ENCODE data around the gene COL6A2.

COL6A2 gene

DNA sequence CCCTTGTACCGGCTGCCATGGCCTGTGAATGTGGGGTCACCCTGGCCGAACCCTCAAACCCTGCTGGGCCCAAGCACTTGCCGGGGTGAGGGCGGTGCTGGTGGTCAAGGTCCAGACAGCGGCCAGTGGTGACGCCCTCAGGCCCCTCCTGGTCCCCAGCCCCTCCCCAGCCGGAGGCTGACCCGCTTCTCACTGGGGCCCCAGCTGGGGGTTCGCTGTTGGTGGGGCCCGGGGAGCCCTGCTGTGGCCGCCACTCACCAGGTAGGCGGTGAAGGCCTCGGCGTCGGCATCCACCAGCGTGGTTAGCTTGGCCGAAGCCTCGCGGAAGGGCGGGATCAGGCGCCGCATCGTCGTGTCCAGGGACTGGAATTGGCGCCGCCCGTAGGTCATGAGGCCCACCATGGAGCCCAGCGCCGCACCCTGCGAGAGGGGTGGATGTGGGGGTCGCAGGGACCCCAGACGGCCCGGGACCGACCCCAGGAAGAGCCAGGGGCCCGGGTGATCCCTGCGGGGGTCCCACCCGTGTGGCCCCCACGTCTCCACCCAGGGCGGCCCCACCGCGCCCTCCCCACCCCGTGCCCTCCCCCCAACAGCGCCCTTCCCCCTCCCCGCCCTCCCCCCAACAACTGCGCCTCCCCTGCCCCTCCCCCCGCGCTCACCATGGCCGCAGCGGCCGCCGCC is 47.4 kb downstream of the COL6A2 start:
- DNase-seq = no peak

- no peak for DNase-seq
Observed at GRCh38 chr21:46145840-46146691, 48.2 kb downstream of the COL6A2 start.

DNA sequence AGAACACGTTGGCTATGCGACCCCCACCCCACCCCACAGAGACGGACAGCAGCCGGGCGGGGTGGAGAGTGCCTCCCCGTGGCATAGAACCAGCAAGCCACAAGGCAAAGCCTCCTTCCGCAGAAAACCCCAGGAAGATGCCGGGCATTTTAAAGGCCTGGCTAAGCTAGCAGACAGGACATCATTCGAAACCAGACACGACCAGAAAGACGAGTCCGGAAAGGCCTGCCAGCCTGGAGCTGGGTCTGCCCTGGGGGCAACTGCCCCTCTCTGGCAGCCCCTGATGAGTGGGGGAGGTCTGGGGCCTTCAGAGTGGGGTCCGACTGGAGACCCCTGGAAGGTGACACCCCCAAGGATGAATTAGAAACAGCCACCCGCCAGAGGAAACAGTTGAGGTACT is 48.9 kb downstream of the COL6A2 start:
- DNase-seq = no peak

- peak; percentile 49 for DNase-seq
Observed at GRCh38 chr21:46147429-46147828, 49.5 kb downstream of the COL6A2 start.

GRCh38 chr21:46148106-46148505 is 50.2 kb downstream of the COL6A2 start:
- no peak for DNase-seq

- DNase-seq = no peak
Observed at GRCh38 chr21:46149205-46149901, 51.4 kb downstream of the COL6A2 start.

DNA sequence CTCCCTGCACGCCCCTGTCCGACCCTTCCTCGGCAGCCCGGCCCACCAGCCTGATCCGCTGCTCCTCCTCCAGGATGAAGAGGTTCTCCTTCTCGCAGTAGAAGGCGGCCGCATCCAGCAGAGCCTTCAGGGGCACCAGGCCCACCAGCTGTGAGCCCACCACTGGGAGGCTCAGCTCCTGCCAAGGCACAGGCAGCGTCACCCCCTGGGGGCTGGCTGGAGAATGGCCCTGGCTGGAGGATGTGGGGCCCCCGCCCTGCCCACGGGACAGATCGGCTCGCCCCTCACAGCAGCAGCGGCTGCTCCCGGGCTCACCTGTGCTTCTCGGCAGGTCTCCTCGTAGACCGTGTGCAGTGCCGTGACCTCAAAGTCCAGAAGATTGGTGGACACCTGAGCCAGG is 52.2 kb downstream of the COL6A2 start:
- no peak for DNase-seq

GRCh38 chr21:46150491-46151121 is 52.7 kb downstream of the COL6A2 start:
- no peak for DNase-seq

- peak; percentile 14 for DNase-seq
Observed at GRCh38 chr21:46151261-46151988, 53.5 kb downstream of the COL6A2 start.

DNA sequence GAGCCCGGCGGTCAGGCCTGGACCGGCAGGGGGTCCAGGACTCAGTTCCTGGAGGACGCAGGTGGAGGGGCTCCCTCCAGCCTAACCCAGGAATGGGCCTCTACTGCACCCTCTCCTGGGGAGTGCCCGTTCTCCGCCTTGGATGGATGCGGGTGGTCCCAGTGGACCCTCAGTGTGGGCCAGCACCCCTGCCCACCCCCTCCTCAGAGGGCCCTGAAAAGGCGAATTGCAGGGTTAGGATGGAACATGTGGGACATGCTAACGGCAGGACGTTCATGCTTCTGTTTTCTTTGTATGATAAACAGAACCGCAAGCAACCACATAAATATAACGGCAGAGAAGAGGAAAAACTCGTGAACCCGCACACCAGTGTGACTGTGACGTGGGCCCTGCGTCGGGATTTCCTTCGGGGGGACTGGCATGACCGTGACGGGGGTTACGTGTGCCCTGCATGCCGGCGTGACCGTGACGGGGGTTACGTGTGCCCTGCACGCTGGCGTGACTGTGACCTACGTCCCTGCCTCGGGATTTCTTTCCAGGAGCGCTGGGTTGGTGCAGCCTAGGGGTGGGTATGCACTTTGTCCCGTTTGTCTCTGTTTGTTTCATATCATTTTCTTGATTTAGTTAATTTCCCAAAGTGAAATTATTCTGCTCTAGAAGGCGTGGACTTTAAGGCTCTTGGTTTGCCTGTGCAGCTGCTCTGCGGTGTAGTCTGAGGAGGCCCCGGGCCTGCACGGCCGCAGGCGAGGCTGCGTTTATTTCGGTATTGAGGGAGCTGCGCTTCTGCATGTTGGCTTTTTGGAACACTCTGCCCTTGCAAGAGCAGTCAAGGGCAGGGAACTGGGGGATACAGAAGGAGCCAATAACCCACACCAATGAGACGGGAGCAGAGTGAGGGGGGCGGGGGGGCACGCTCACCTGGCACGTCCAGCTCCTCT is 54.3 kb downstream of the COL6A2 start:
- DNase-seq = no peak

DNA sequence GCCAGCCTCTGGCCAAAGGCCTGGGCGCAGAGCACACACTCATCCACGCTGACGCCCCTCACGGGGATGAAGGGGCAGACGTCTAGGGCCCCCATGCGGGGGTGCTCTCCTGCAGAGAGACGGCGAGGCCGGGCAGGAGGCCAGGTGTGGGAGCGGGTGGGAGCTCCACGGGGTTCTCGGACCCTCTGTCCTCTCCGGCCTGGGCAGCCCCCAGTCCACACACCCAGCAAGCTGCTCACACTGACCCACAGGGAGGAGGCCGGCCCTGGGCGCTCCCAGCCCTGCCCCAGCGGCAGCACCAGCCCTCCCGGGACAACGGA is 55.0 kb downstream of the COL6A2 start:
- DNase-seq = no peak

GRCh38 chr21:46153247-46154154 is 55.6 kb downstream of the COL6A2 start:
- peak; percentile 12 for DNase-seq

DNA sequence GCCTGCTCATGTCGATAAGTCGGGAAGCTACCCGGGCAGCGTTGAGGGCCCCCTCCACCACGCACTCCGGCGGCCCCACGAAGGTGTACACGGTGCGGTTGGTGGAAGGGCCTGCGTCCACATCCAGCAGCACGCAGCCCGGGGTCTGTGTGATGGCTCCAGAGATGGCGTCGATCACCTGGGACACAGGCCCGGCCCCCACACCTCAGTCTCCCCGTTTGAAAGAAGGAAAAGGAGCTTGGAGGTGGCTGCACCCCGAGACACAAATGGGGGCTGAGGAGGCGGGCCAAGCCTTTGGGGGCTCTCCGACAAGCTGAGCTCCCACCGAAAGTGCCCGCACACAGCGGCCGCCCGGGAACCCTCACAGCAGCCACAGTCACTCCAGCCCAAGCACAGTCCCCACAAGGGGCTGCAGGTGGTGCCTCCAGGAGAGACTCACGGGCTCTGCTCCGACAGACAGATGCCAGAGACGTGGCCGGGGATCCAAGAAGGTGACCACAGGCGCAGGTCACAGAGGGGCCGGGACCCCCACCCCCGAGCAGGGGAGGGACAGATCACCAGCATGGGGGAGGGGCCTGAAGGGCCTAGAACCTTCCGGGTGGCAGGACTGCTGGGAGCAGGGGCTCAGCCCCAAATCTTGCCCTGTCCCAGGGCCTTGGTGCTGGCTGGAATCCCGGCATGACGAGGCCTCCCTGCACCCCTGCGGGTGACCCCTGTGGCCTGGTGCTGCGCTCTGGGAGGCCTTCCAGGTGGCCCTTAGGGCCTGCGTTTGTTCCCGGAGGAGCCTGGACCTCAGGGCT is 56.4 kb downstream of the COL6A2 start:
- peak; percentile 11 for DNase-seq

GRCh38 chr21:46154955-46155513 is 57.1 kb downstream of the COL6A2 start:
- peak; percentile 11 for DNase-seq

DNA sequence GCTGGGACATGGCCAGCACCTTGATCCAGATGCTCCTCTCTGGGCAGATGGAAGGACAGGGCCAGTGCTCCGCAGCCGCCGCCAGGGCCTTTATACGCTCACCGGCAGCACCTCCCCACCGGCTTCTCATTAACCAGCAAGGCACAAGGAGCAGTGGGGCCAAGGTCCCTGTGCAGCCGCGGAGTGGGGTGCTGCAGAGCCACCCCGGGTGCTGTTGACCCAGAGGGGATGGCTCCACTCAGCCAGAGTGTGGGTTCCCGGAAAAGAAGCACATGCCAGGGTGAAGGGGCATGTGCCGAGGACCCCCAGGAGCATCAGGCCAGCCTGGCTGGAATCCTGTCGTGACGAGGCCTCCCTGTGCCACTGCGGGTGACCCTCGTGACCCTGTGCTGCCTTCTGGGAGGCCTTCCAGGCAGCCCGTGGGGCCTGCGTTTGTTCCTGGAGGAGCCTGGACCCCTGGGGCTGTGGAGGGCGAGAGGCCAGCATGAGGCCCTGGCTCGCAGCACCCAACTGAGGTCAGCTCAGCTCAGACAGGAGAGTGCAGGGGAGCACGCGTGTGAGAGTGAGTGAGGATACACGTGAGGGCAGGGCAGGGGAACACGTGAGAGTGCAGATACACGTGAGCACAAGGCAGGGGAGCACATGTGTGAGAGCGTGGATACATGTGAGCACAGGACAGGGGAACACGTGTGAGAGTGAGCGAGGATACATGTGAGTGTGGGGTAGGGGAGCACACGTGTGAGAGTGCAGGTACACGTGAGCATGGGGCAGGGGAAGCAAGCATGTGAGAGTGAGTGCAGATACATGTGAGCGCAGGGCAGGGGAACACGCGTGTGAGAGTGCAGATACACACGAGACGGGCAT is 57.8 kb downstream of the COL6A2 start, which contains the start of gene FTCD:
Gene FTCD, minus strand, starts transcription at position 66 of the 864 bp plus-strand sequence. Its CDS starts 56 bp downstream, at position 10.
- DNase-seq = peak; percentile 13

- DNase-seq = no peak
Observed at GRCh38 chr21:46156378-46156645, 58.4 kb downstream of the COL6A2 start.

GRCh38 chr21:46156678-46157077 is 58.8 kb downstream of the COL6A2 start:
- no peak for DNase-seq

DNA sequence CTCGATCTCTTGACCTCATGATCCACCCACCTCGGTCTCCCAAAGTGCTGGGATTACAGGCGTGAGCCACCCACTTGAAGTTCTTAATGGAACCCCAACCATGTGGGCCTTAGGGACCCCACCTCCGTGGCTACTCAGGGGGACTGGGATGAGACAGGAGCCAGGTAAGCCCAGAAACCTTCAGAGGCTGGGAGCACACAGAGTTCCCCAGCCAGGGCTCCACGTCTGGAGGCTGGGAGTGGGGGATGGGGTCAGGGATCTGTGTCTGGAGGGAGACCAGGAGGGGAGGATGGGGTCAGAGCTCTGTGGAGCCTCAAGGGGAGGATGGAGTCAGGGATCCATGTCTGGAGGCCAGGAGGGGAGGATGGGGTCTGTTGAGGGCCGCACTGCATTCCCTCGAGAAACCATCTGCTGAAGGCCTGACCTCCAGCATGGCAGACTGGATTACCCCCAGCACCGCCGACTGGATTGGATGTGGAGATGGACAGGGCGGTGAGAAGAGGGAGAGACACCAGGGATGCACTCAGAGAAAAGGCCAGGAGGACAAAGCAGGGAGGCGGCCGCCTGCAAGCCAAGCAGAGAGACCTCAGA is 59.6 kb downstream of the COL6A2 start:
- DNase-seq = no peak
